GM23338 (cell line): ENCODE results near the gene UBAC2. TPM values are rescaled to one million over a fixed set of nuclear protein-coding genes. Genes with fewer than 3 reads are reported as not detected.

ENCODE experiments used
- ATAC-seq: fragments of 200-7000 bp; cut with Tn5 transposase; 3 replicates; pipeline ENCODE4 v1.9.1; 2020
- DNase-seq: peaks from one replicate; pipeline ENCODE4 v3.0.0-alpha.2; 2015; ENCODE audit warnings: low spot score
- H2AFZ ChIP-seq: fragments of 200-600 bp; sonication (generic); 2 replicates; pipeline ENCODE4 v1.8.0; 2016; ENCODE audit warnings: antibody characterized with exemption, mild to moderate bottlenecking, moderate library complexity
- H3F3A ChIP-seq: fragments of 200-600 bp; sonication (generic); replicated peaks from 2 replicates; pipeline ENCODE4 v1.8.0; 2017; ENCODE audit warnings: antibody characterized with exemption, mixed run types, low read depth
- H3K27ac ChIP-seq: fragments of 200-600 bp; sonication (generic); 2 replicates; pipeline ENCODE4 v1.6.1; 2016; ENCODE audit warnings: low read depth
- H3K27me3 ChIP-seq: fragments of 200-600 bp; sonication (generic); 2 replicates; pipeline ENCODE4 v1.8.0; 2016; ENCODE audit warnings: mild to moderate bottlenecking, mixed run types, moderate library complexity; ENCODE audit not compliant: insufficient read depth
- H3K36me3 ChIP-seq: fragments of 200-600 bp; sonication (generic); 2 replicates; pipeline ENCODE4 v1.8.0; 2016; ENCODE audit warnings: mild to moderate bottlenecking; ENCODE audit not compliant: insufficient read depth
- H3K4me1 ChIP-seq: fragments of 200-600 bp; sonication (generic); 2 replicates; pipeline ENCODE4 v1.8.0; 2016; ENCODE audit warnings: mild to moderate bottlenecking, moderate library complexity; ENCODE audit not compliant: insufficient read depth
- H3K4me2 ChIP-seq: fragments of 200-600 bp; sonication (generic); 2 replicates; pipeline ENCODE4 v1.7.1; 2017; ENCODE audit warnings: mixed run types
- H3K4me3 ChIP-seq: fragments of 200-600 bp; sonication (generic); 2 replicates; pipeline ENCODE4 v1.6.1; 2016; ENCODE audit warnings: mixed run types
- H3K79me2 ChIP-seq: fragments of 200-600 bp; sonication (generic); replicated peaks from 2 replicates; pipeline ENCODE4 v1.8.0; 2017; ENCODE audit warnings: mild to moderate bottlenecking; ENCODE audit not compliant: insufficient read depth
- H3K9me2 ChIP-seq: fragments of 200-600 bp; sonication (generic); 2 replicates; pipeline ENCODE4 v1.8.0; 2017; ENCODE audit not compliant: insufficient read depth
- H4K20me1 ChIP-seq: fragments of 200-600 bp; sonication (generic); replicated peaks from 2 replicates; pipeline ENCODE4 v1.8.0; 2017; ENCODE audit warnings: mild to moderate bottlenecking; ENCODE audit not compliant: insufficient read depth
- H3K27ac Mint-ChIP-seq: 2 replicates; pipeline ENCODE4 v1.8.0; 2020; ENCODE audit warnings: inconsistent platforms, mild to moderate bottlenecking, moderate library complexity, mixed read lengths
- H3K27me3 Mint-ChIP-seq: 3 replicates; pipeline ENCODE4 v1.8.0; 2022; ENCODE audit warnings: low read depth, mild to moderate bottlenecking, moderate library complexity, mixed read lengths, inconsistent platforms; ENCODE audit not compliant: insufficient read depth, poor library complexity
- H3K36me3 Mint-ChIP-seq: 3 replicates; pipeline ENCODE4 v1.8.0; 2021; ENCODE audit warnings: low read depth, mild to moderate bottlenecking, inconsistent platforms, moderate library complexity, mixed read lengths
- H3K4me1 Mint-ChIP-seq: 3 replicates; pipeline ENCODE4 v1.8.0; 2020; ENCODE audit warnings: mild to moderate bottlenecking, inconsistent platforms, mixed read lengths
- H3K4me3 Mint-ChIP-seq: 3 replicates; pipeline ENCODE4 v1.8.0; 2021; ENCODE audit warnings: moderate library complexity, mild to moderate bottlenecking, inconsistent platforms, mixed read lengths
- H3K9me3 Mint-ChIP-seq: 3 replicates; pipeline ENCODE4 v1.8.0; 2020; ENCODE audit warnings: moderate library complexity, mild to moderate bottlenecking, inconsistent platforms, mixed read lengths
- ETS1 ChIP-seq: IDR thresholded peaks from 2 replicates; pipeline ENCODE4 v1.6.1; 2016; ENCODE audit warnings: antibody characterized with exemption
- EZH2 ChIP-seq: fragments of 200-600 bp; sonication (generic); IDR thresholded peaks from one replicate; pipeline ENCODE4 v1.8.0; 2017; ENCODE audit warnings: antibody characterized with exemption, mild to moderate bottlenecking, low read depth; ENCODE audit not compliant: unreplicated experiment
- JUNB ChIP-seq: IDR thresholded peaks from one replicate; pipeline ENCODE4 v1.6.1; 2016; ENCODE audit warnings: antibody characterized with exemption; ENCODE audit not compliant: unreplicated experiment
- NANOG ChIP-seq: IDR thresholded peaks from 2 replicates; pipeline ENCODE4 v1.6.1; 2016; ENCODE audit warnings: antibody characterized with exemption, borderline replicate concordance
- POLR2AphosphoS5 ChIP-seq: IDR thresholded peaks from 2 replicates; pipeline ENCODE4 v1.6.1; 2016; ENCODE audit warnings: antibody characterized with exemption, low read depth
- STAT1 ChIP-seq: IDR thresholded peaks from one replicate; pipeline ENCODE4 v1.6.1; 2016; ENCODE audit warnings: antibody characterized with exemption; ENCODE audit not compliant: unreplicated experiment
- ZNF114 ChIP-seq: fragments of 250-450 bp; sonication (Bioruptor Pico); IDR thresholded peaks from 2 replicates; pipeline ENCODE4 v1.5.0; 2020; ENCODE audit warnings: mild to moderate bottlenecking, moderate library complexity
- ZNF331 ChIP-seq: fragments of 250-450 bp; sonication (Bioruptor Pico); IDR thresholded peaks from 2 replicates; pipeline ENCODE4 v1.5.0; 2020; ENCODE audit warnings: low read depth, mild to moderate bottlenecking, moderate library complexity
- ZNF462 ChIP-seq: fragments of 250-450 bp; sonication (Bioruptor Pico); IDR thresholded peaks from 2 replicates; pipeline ENCODE4 v1.5.0; 2020; ENCODE audit warnings: mild to moderate bottlenecking, moderate library complexity
- polyA plus RNA-seq: library from polyadenylated mRNA; unstranded; fragments of >200 nt; fragmentation: Nextera tagmentation; extraction: Ambion mirVana; gene quantifications from 2 replicates; pipeline ENCODE4 v1.2.1, GENCODE V29; 2016
- total RNA-seq: library from RNA; depleted of rRNA; stranded (reverse); fragments of >200 nt; shearing (Covaris generic); gene quantifications from 2 replicates; pipeline ENCODE4 v1.2.3, GENCODE V29; 2014
- TF ChIP-seq, protein P1 (sequence below): IDR thresholded peaks from one replicate; pipeline ENCODE4 v1.6.1; 2018; ENCODE audit warnings: antibody characterized with exemption; ENCODE audit not compliant: unreplicated experiment

The UBAC2 gene
- total and polyA plus RNA-seq, 2 experiments from 2014 or later, result 37.9 to 76.9 TPM

DNA sequence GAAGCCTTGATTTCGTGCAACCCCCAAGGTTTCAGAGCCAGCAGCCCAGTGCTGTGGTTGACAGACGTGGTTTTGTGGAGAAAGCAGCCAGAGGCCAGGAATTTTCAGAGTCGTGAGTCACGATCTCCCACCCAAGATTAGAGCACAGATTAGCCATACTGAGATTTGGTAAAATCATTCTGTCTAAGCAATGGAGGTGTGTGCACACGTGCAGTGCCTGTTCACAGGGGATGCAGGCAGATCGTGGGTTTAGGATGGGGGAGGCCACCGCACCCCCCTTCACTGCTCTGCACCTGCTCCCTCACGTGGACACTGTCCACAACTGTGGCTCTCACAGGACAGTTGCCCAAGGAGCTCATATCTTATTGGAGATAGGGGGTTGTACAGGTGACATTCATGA lies 153.2 kb downstream of the UBAC2 start (continued):
- TF ChIP-seq ZNF462 (CRISPR knock-in tag), result no peak
- no peak for TF ChIP-seq POLR2AphosphoS5
- no peak for TF ChIP-seq ZNF114 (CRISPR knock-in tag)
- TF ChIP-seq ETS1, result no peak
- TF ChIP-seq STAT1, result no peak
- no peak for TF ChIP-seq EZH2

- no peaks in the 10 kb centered on the region for H3K9me2 ChIP-seq
- DNase-seq (no peak), ATAC-seq (no peak)
- H3K27me3 Mint-ChIP-seq, result peaks cover 8% of the 10 kb centered on the region
- H4K20me1 ChIP-seq, result peaks cover 6% of the 10 kb centered on the region; the same call in 1 of the 2 replicates
- peaks cover 3% of the 10 kb centered on the region; the same call in 2 of the 3 replicates for H3K36me3 Mint-ChIP-seq
- no peaks in the 10 kb centered on the region for H3F3A ChIP-seq
- H3K9me3 Mint-ChIP-seq, result no peaks in the 10 kb centered on the region
- H3K27ac ChIP-seq, result no peak overlapping the region
- peaks cover 6% of the 10 kb centered on the region for H3K4me1 Mint-ChIP-seq
- H2AFZ ChIP-seq, result no peak overlapping the region
- no peaks in the 10 kb centered on the region for H3K4me1 ChIP-seq
- TF ChIP-seq STAT1 (no peak), ZNF331 (CRISPR knock-in tag) (no peak), NANOG (no peak), ETS1 (no peak), JUNB (no peak), POLR2AphosphoS5 (no peak)
- TF ChIP-seq, protein P1, sequence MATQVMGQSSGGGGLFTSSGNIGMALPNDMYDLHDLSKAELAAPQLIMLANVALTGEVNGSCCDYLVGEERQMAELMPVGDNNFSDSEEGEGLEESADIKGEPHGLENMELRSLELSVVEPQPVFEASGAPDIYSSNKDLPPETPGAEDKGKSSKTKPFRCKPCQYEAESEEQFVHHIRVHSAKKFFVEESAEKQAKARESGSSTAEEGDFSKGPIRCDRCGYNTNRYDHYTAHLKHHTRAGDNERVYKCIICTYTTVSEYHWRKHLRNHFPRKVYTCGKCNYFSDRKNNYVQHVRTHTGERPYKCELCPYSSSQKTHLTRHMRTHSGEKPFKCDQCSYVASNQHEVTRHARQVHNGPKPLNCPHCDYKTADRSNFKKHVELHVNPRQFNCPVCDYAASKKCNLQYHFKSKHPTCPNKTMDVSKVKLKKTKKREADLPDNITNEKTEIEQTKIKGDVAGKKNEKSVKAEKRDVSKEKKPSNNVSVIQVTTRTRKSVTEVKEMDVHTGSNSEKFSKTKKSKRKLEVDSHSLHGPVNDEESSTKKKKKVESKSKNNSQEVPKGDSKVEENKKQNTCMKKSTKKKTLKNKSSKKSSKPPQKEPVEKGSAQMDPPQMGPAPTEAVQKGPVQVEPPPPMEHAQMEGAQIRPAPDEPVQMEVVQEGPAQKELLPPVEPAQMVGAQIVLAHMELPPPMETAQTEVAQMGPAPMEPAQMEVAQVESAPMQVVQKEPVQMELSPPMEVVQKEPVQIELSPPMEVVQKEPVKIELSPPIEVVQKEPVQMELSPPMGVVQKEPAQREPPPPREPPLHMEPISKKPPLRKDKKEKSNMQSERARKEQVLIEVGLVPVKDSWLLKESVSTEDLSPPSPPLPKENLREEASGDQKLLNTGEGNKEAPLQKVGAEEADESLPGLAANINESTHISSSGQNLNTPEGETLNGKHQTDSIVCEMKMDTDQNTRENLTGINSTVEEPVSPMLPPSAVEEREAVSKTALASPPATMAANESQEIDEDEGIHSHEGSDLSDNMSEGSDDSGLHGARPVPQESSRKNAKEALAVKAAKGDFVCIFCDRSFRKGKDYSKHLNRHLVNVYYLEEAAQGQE, result no peak
- no peak overlapping the region for H3K4me3 Mint-ChIP-seq
- no peak overlapping the region for H3K4me3 ChIP-seq
- no peaks in the 10 kb centered on the region for H3K79me2 ChIP-seq
- no peaks in the 10 kb centered on the region; the same call in 1 of the 2 replicates for H3K36me3 ChIP-seq
- H3K4me2 ChIP-seq, result no peak overlapping the region
- no peak overlapping the region for H3K27ac Mint-ChIP-seq
- no peaks in the 10 kb centered on the region for H3K27me3 ChIP-seq
Observed at GRCh38 chr13:99354371-99354951, 153.8 kb downstream of the UBAC2 start.
